Thymus (tissue), 11 donors: ENCODE measurements around the gene DHFR. TPM values are rescaled to one million over a fixed set of nuclear protein-coding genes. Genes with fewer than 3 reads are reported as not detected.
"Not testable (repeated sequence)": the region's sequence is repeated elsewhere in the genome, so short reads cannot be mapped to it uniquely, and the experiment has no call there.

Experiments used
- DNase-seq, 9 donors: peaks; one replicate each; pipeline ENCODE4 v3.0.0-alpha.2; 2013; ENCODE audit warnings: low spot score in 9 of 9, low read depth in 6 of 9, missing footprints in 1 of 9
- H3K27ac ChIP-seq, 2 donors: one replicate each; pipeline ENCODE4 v1.5.1; 2013; ENCODE audit warnings: control low read depth in 1 of 2, low read depth in 1 of 2, low read length in 1 of 2, mild to moderate bottlenecking in 1 of 2, moderate library complexity in 1 of 2
- H3K27me3 ChIP-seq, 2 donors: one replicate each; pipeline ENCODE4 v1.5.1; 2013; ENCODE audit warnings: low read length in 1 of 2; ENCODE audit not compliant: control insufficient read depth in 2 of 2, insufficient read depth in 1 of 2
- H3K36me3 ChIP-seq, 2 donors: one replicate each; pipeline ENCODE4 v1.5.1; 2013; ENCODE audit warnings: low read length in 1 of 2, mild to moderate bottlenecking in 1 of 2, moderate library complexity in 1 of 2; ENCODE audit not compliant: control insufficient read depth in 2 of 2, insufficient read depth in 2 of 2
- H3K4me1 ChIP-seq, 2 donors: one replicate each; pipeline ENCODE4 v1.5.1; 2013; ENCODE audit warnings: low read length in 2 of 2; ENCODE audit not compliant: control insufficient read depth in 2 of 2, insufficient read depth in 2 of 2
- H3K4me3 ChIP-seq, 2 donors: one replicate each; pipeline ENCODE4 v1.5.1; 2013; ENCODE audit warnings: low read length in 2 of 2, control low read depth in 1 of 2, mild to moderate bottlenecking in 1 of 2
- H3K9me3 ChIP-seq, 2 donors: one replicate each; pipeline ENCODE4 v1.5.1; 2013; ENCODE audit warnings: low read length in 1 of 2, mild to moderate bottlenecking in 1 of 2; ENCODE audit not compliant: control insufficient read depth in 2 of 2, insufficient read depth in 1 of 2
- WGBS: extraction: QIAGEN DNeasy Blood & Tissue Kit; methylation state at CpG from one replicate; pipeline ENCODE4 v1.1.7; 2013; 5-methylcytosine and 5-hydroxymethylcytosine counted together
- polyA plus RNA-seq: library from polyadenylated mRNA; stranded (reverse); fragments of 200-250 nt; gene quantifications from one replicate; pipeline ENCODE4 v1.2.3, GENCODE V29; 2013
- total RNA-seq: library from RNA; stranded (reverse); fragments of 120-200 nt; gene quantifications from one replicate; pipeline ENCODE4 v1.2.4, GENCODE V29; 2013
- donor health status: healthy.

DHFR gene
- total and polyA plus RNA-seq, 2 donors = 15.9 to 76.2 TPM

- Histone ChIP-seq H3K27me3 (no peaks in the 10 kb centered on the region), H3K36me3 (no peaks in the 10 kb centered on the region), H3K9me3 (no peaks in the 10 kb centered on the region), H3K27ac (no peak overlapping the region), H3K4me3 (no peak overlapping the region), H3K4me1 (no peaks in the 10 kb centered on the region)
- WGBS = over 99% methylated on average over 2 of the region's 2 CpGs
- no peak for DNase-seq
These were observed 60.0 kb downstream of the DHFR start for GRCh38 chr5:80594810-80595209.

DNA sequence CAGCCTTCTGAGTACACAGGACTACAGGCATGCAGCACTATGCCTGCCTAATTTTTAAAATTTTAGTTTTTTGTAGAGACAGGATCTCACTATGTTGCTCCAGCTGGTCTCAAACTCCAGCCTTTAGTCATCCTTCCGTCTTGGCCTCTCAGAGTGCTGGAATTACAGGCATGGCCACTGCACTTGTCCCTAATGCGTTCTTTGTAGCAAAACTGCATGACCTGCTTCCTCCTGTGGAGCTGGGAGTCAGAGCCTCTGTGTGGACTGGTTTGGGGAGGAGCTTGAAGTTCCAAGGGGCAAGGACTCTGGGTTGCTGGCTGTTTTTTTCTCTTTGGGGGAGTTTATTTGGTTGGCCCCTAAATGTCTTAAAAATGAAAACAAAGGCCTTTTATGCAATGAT is 62.0 kb downstream of the DHFR start:
- Histone ChIP-seq H3K27ac (no peak overlapping the region), H3K36me3 (no peaks in the 10 kb centered on the region), H3K4me3 (no peak overlapping the region), H3K9me3 (no peaks in the 10 kb centered on the region), H3K4me1 (no peaks in the 10 kb centered on the region), H3K27me3 (no peaks in the 10 kb centered on the region)
- 97% methylated on average over 2 of the region's 2 CpGs for WGBS
- DNase-seq = no peak

DNA sequence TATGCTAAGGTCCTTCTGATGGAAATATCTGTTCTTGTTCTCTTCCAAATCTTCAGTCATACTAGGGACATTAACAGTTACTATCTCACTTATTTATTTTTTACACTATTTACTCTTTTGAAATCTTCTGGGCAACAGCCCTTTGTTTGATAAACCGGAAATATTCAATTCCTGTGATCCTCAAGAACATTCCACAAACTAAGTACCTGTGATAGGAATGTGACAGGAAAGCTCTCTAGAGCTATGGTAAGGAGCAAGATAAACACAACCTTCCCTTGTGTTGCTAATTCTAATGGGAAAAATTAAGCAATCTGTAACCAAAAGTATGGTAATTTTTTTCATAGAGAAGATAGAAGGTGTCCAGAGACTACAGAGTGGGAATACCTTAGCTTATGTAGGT is 62.7 kb downstream of the DHFR start:
- H3K27ac ChIP-seq = no peak overlapping the region
- 91% methylated on average over 1 of the region's 1 CpG for WGBS
- no peaks in the 10 kb centered on the region for H3K36me3 ChIP-seq
- H3K4me1 ChIP-seq = no peaks in the 10 kb centered on the region
- no peak for DNase-seq
- H3K9me3 ChIP-seq = no peaks in the 10 kb centered on the region
- no peaks in the 10 kb centered on the region for H3K27me3 ChIP-seq
- no peak overlapping the region for H3K4me3 ChIP-seq

DNA sequence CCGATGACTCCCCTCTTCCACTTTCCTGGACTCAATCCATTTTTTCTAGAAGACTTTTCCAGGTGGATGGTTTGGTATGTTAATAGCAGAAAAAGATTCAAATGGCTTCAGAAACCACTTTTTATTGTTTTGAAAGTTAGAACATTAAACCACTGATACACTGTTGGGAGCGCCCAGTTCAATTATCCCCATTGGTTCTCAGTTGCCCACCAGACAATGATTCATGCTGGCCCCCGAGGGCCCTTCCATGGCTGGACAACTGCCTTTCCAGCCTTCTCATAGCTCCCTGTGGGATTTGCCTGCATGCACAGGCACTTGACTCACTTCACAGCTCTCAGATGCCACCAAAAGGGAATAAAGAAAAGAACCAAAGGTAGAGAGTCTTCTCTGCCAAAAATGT is 63.4 kb downstream of the DHFR start:
- DNase-seq = no peak
- Histone ChIP-seq H3K4me1 (no peaks in the 10 kb centered on the region), H3K4me3 (no peak overlapping the region), H3K9me3 (no peaks in the 10 kb centered on the region), H3K36me3 (no peaks in the 10 kb centered on the region), H3K27ac (no peak overlapping the region), H3K27me3 (no peaks in the 10 kb centered on the region)
- WGBS = 97% methylated on average over 3 of the region's 3 CpGs

GRCh38 chr5:80590766-80591165 is 64.0 kb downstream of the DHFR start:
- DNase-seq = no peak
- no peaks in the 10 kb centered on the region for H3K4me1 ChIP-seq
- H3K36me3 ChIP-seq = no peaks in the 10 kb centered on the region
- no peaks in the 10 kb centered on the region for H3K27me3 ChIP-seq
- H3K4me3 ChIP-seq = no peak overlapping the region
- WGBS = 95% methylated on average over 5 of the region's 5 CpGs
- no peak overlapping the region for H3K27ac ChIP-seq
- H3K9me3 ChIP-seq = no peaks in the 10 kb centered on the region

GRCh38 chr5:80588858-80589540 is 65.8 kb downstream of the DHFR start:
- no peaks in the 10 kb centered on the region for H3K27me3 ChIP-seq
- H3K4me1 ChIP-seq = no peaks in the 10 kb centered on the region
- no peak overlapping the region for H3K4me3 ChIP-seq
- no peak for DNase-seq
- no peaks in the 10 kb centered on the region for H3K36me3 ChIP-seq
- no peaks in the 10 kb centered on the region for H3K9me3 ChIP-seq
- 88% methylated on average over 8 of the region's 8 CpGs for WGBS
- no peak overlapping the region for H3K27ac ChIP-seq

DNA sequence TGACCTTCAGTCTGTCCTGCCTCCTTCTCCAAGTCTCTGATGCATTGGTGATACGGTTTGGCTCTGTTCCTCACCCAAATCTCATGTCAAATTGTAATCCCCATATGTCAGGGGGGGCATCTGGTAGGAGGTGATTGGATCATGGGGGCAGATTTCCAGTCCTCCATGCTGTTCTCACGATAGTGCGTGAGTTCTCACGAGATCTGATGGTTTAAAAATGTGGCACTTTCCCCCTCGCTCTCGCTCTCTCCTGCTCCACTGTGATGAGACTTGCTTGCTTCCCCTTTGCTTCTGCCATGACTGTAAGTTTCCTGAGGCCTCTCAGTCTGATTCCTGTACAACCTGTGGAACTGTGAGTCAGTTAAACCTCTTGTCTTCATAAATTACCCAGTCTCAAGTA is 70.0 kb downstream of the DHFR start:
- WGBS = 95% methylated on average over 6 of the region's 6 CpGs
- H3K27me3 ChIP-seq = no peaks in the 10 kb centered on the region
- DNase-seq = no peak

DNA sequence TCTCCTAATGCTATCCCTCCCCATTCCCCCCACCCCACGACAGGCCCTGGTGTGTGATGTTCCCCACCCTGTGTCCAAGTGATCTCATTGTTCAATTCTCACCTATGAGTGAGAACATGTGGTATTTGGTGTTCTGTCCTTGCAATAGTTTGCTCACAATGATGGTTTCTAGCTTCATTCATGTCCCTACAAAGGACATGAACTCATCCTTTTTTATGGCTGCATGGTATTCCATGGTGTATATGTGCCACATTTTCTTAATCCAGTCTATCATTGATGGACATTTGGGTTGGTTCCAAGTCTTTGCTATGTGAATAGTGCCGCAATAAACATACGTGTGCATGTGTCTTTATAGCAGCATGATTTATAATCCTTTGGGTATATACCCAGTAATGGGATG is 74.5 kb downstream of the DHFR start:
- not testable (repeated sequence) for H3K9me3 ChIP-seq, H3K36me3 ChIP-seq, H3K27ac ChIP-seq, H3K27me3 ChIP-seq, H3K4me1 ChIP-seq, H3K4me3 ChIP-seq, DNase-seq
- 95% methylated on average over 3 of the region's 3 CpGs for WGBS

More for the DNA sequence above, 70.0 kb downstream of the DHFR start:
- H3K36me3 ChIP-seq = no peaks in the 10 kb centered on the region
- H3K4me3 ChIP-seq = no peak overlapping the region
- no peak overlapping the region for H3K27ac ChIP-seq
- H3K9me3 ChIP-seq = no peaks in the 10 kb centered on the region
- no peaks in the 10 kb centered on the region for H3K4me1 ChIP-seq

DNA sequence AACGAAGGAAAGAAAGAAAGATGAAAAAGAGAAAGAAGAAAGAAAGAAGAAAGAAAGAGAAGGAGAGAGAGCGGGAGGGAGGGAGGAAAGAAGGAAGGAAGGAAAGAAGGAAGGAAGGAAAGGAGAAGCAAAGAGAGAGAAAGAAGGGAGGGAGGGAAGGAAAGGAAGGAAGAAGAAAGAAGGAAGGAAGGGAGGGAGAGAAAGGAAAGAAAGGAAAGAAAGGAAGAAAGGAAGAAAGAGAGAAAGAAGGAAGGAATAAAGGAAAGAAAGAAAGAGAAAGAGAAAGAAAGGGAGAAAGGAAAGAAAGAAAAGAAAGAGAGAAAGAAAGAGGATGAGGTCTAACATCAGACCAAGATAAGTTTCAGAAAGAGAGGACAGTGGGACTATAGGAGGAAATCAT is 75.7 kb downstream of the DHFR start:
- WGBS = 98% methylated on average over 2 of the region's 2 CpGs
- Histone ChIP-seq H3K27ac (no peak overlapping the region), H3K9me3 (no peaks in the 10 kb centered on the region), H3K27me3 (peaks cover 0 to 4% of the 10 kb centered on the region in 2 donors), H3K4me1 (no peaks in the 10 kb centered on the region), H3K4me3 (no peak overlapping the region), H3K36me3 (no peaks in the 10 kb centered on the region)
- no peak for DNase-seq
